Measurements from ENCODE around the gene SLC35F3. TPM values are rescaled to one million over a fixed set of nuclear protein-coding genes. Genes with fewer than 3 reads are reported as not detected.

The SLC35F3 gene
- total and polyA plus RNA-seq, 12 donors, result 0.12 to 3.2 (median 0.46) TPM

DNA sequence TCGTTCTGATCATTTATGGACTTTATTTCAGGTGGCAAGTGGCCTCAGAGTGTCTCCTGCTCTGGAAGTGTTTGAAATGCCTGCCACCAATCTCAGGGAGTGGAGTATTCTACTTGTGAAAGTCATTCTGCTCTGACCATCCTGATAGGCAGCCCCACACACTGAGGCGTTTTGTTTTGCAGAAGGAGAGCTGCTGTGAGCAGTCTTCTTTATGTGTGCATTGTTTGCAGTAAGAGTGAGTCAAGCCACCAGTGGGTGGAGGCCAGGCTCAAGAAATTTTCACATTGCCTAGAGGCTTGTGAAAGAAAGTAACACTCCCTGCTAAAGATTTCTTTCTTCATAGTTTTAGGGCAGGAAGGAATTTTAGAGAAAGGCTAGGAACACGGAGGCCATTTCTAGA, 204.4 kb downstream of the SLC35F3 start:
- Histone ChIP-seq H3K36me3 (replicated peaks in 1 of 2) (no peaks in the 10 kb centered on the region), H3K4me3 (no peak overlapping the region), H3K27ac (no peak overlapping the region), H3K9me3 (replicated peaks in 1 of 3) (no peaks in the 10 kb centered on the region), H3K27me3 (peaks cover 5% of the 10 kb centered on the region), H3K4me1 (replicated peaks in 1 of 2) (no peaks in the 10 kb centered on the region)
- intact Hi-C loops (cut with DNase I), result no loop called here
- TF ChIP-seq POLR2A (IDR thresholded peaks at IDR 0.05), result no peak
- TF ChIP-seq, protein P1, sequence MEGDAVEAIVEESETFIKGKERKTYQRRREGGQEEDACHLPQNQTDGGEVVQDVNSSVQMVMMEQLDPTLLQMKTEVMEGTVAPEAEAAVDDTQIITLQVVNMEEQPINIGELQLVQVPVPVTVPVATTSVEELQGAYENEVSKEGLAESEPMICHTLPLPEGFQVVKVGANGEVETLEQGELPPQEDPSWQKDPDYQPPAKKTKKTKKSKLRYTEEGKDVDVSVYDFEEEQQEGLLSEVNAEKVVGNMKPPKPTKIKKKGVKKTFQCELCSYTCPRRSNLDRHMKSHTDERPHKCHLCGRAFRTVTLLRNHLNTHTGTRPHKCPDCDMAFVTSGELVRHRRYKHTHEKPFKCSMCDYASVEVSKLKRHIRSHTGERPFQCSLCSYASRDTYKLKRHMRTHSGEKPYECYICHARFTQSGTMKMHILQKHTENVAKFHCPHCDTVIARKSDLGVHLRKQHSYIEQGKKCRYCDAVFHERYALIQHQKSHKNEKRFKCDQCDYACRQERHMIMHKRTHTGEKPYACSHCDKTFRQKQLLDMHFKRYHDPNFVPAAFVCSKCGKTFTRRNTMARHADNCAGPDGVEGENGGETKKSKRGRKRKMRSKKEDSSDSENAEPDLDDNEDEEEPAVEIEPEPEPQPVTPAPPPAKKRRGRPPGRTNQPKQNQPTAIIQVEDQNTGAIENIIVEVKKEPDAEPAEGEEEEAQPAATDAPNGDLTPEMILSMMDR (IDR thresholded peaks at IDR 0.05), result no peak
- WGBS, 4 donors, result 61 to 80% (median 74%) methylated on average over 3 of the region's 3 CpGs
- DNase-seq, result no peak

DNA sequence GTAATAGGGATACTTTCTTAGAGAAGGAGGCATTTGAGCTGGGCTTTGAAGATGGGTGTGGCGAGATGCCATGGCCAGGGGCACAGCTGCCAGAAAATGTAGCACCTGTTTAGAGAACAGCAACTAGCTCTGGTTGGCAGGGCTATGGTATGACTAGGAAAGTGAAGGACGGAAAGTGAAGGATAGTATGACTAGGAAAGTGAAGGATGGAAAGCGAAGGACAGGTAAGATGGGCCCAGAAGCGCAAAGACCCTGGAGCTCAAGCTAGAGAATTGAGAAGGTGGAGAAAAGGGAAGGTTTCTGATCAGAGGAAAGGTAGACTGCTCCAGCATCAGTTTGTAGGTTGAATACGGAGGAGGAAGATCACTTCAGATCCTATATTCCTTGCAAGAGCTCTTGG, 205.4 kb downstream of the SLC35F3 start:
- TF ChIP-seq, protein P1 (IDR thresholded peaks at IDR 0.05), result no peak
- TF ChIP-seq POLR2A (IDR thresholded peaks at IDR 0.05), result no peak
- Histone ChIP-seq H3K4me3 (no peak overlapping the region), H3K4me1 (replicated peaks in 1 of 2) (no peaks in the 10 kb centered on the region), H3K27me3 (peaks cover 7% of the 10 kb centered on the region), H3K36me3 (replicated peaks in 1 of 2) (no peaks in the 10 kb centered on the region), H3K27ac (no peak overlapping the region), H3K9me3 (replicated peaks in 1 of 3) (no peaks in the 10 kb centered on the region)
- WGBS, 4 donors, result 82 to 94% (median 88%) methylated on average over 5 of the region's 5 CpGs
- intact Hi-C loops (cut with DNase I), result loop anchor here in 1 of 2 donors (10.0 kb wide), 1 partner anchor 215 kb away; no protein-coding TSS in a partner anchor
- DNase-seq, result no peak

DNA sequence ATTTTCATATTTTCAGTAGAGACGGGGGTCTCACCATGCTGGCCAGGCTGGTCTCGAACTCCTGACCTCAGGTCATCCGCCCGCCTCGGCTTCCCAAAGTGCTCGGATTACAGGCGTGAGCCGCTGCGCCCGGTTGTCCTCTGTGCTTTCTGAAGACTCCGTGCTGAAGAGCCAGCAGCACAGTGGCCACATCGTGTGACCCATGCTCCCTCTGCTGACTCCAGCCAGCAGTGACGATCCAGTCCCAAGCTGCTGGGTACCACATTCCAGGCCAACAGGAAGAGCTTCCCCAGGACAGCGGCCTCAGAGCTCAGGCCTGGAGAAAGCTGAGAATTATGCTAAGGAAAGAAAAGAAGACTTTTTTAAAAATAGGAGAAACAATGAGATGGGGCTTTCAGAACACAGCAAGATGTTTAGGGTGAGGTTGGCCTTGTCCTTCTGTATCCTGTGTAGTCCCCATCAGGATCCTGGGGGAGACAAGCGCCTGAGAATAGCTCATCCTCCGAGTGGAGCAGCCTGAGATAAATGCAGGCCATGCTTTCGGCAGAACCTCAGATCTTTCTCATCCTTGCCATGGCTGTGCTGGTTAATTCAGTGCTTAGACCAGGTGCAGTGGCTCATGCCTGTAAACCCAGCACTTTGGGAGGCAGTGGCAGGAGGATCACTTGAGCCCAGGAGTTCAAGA, 207.1 kb downstream of the SLC35F3 start:
- Histone ChIP-seq H3K36me3 (replicated peaks in 1 of 2) (no peaks in the 10 kb centered on the region), H3K27ac (no peak overlapping the region), H3K27me3 (peaks cover 7% of the 10 kb centered on the region), H3K4me1 (replicated peaks in 1 of 2) (no peaks in the 10 kb centered on the region), H3K4me3 (no peak overlapping the region), H3K9me3 (replicated peaks in 1 of 3) (no peaks in the 10 kb centered on the region)
- 42 to 52% (median 47%) methylated on average over 16 to 17 of the region's 17 CpGs for WGBS, 4 donors
- TF ChIP-seq POLR2A (IDR thresholded peaks at IDR 0.05), result no peak
- TF ChIP-seq, protein P1 (IDR thresholded peaks at IDR 0.05), result peak in 1 of 6 experiments; percentile 13
- intact Hi-C loops (cut with DNase I), result loop anchor here in 1 of 2 donors (10.0 kb wide), 1 partner anchor 213 kb away; no protein-coding TSS in a partner anchor
- peak in 5 of 7 donors; percentile 11 to 77 (median 26) for DNase-seq

DNA sequence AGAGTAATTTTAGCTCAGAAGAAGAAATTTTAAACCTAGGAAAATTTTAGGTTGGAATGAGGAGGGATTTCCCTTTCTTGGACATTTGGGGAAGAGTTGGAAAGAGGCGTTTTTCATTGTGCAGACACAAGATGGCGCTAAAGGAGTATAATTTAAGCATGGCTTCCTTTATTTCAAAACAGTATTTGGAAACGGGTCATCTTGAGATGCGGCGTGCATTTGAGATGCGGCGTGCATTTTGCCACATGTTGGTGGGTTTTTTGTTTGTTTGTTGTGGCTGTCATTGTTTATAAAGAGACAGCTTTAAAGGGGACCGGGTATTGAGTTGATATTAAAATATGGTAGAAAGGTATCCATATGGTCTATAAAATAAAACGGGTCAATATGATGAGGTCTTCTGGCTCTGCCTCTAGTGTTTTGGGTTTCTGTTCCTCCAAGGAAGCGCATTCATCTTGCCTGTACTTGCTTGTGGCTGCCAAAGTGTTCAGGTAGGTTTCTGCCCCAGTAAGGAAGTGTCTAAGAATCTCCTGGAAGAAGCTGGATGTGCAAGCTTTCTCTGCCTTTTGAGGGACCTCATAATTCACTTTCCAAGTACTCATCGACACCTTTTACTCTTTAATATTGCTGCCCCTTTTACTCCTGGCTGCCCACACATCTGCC, 210.3 kb downstream of the SLC35F3 start:
- Histone ChIP-seq H3K36me3 (replicated peaks in 1 of 2) (no peaks in the 10 kb centered on the region), H3K4me3 (no peak overlapping the region), H3K4me1 (replicated peaks in 1 of 2) (no peaks in the 10 kb centered on the region), H3K27me3 (peaks cover 7% of the 10 kb centered on the region), H3K9me3 (replicated peaks in 1 of 3) (no peaks in the 10 kb centered on the region), H3K27ac (no peak overlapping the region)
- DNase-seq, result peak; percentile 17 to 61 (median 42)
- TF ChIP-seq, protein P1 (IDR thresholded peaks at IDR 0.05), result peak; percentile 27 to 68 (median 60)
- TF ChIP-seq POLR2A (IDR thresholded peaks at IDR 0.05), result no peak
- intact Hi-C loops (cut with DNase I), result loop anchor here in 1 of 2 donors (10.0 kb wide), 1 partner anchor 210 kb away; no protein-coding TSS in a partner anchor
- WGBS, 4 donors, result 16 to 19% (median 16%) methylated on average over 11 of the region's 11 CpGs

All from adrenal gland (tissue), 12 donors.